GM06990 (cell line): ENCODE results near the gene STOM.

Experiments used
- DNase-seq: peaks from one replicate; pipeline ENCODE4 v3.0.0-alpha.2; 2011; ENCODE audit not compliant: insufficient read length; ENCODE audit errors: extremely low read depth
- H3K27me3 ChIP-seq: replicated peaks from 2 replicates; pipeline ENCODE4 v1.6.0; 2011; ENCODE audit warnings: low read length; ENCODE audit not compliant: control insufficient read depth, insufficient read depth
- H3K36me3 ChIP-seq: 2 replicates; pipeline ENCODE4 v1.5.1; 2011; ENCODE audit warnings: low read length; ENCODE audit not compliant: control insufficient read depth, insufficient read depth
- H3K4me3 ChIP-seq: replicated peaks from 2 replicates; pipeline ENCODE4 v1.5.1; 2011; ENCODE audit warnings: low read depth, mild to moderate bottlenecking, control low read depth, low read length
- CTCF ChIP-seq: IDR thresholded peaks from 2 replicates; pipeline ENCODE4 v1.5.1; 2011; ENCODE audit warnings: low read length, control low read depth, mild to moderate bottlenecking, inconsistent platforms; ENCODE audit not compliant: insufficient read depth, poor library complexity, severe bottlenecking

The STOM gene

GRCh38 chr9:121316852-121317373 lies 53.1 kb downstream of the STOM start:
- H3K36me3 ChIP-seq, result no peaks in the 10 kb centered on the region
- TF ChIP-seq CTCF, result no peak
- no peak for DNase-seq
- H3K4me3 ChIP-seq, result no peak overlapping the region
- H3K27me3 ChIP-seq, result no peaks in the 10 kb centered on the region

DNA sequence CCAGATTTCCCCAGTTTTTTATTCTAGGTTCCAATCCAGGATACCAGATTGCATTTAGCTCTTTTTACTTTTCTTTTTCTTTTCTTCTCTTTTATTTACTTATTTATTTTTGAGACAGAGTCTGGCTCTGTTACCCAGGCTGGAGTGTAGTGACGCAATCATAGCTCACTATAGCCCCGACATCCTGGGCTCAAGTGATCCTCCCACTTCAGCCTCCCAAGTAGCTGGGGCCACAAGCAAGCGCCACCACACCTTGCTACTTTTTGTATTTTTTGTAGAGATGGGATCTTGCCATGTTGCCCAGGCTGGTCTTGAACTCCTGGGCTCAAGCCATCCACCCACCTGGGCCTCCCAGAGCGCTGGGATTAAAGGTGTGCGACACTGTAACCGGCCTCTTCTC lies 53.7 kb downstream of the STOM start:
- Histone ChIP-seq H3K4me3 (no peak overlapping the region), H3K27me3 (no peaks in the 10 kb centered on the region), H3K36me3 (no peaks in the 10 kb centered on the region)
- no peak for DNase-seq
- TF ChIP-seq CTCF, result no peak

- TF ChIP-seq CTCF, result no peak
- DNase-seq, result no peak
- no peak overlapping the region for H3K4me3 ChIP-seq
- H3K36me3 ChIP-seq, result no peaks in the 10 kb centered on the region
- H3K27me3 ChIP-seq, result no peaks in the 10 kb centered on the region
These were observed 56.4 kb downstream of the STOM start for GRCh38 chr9:121313458-121314152.

DNA sequence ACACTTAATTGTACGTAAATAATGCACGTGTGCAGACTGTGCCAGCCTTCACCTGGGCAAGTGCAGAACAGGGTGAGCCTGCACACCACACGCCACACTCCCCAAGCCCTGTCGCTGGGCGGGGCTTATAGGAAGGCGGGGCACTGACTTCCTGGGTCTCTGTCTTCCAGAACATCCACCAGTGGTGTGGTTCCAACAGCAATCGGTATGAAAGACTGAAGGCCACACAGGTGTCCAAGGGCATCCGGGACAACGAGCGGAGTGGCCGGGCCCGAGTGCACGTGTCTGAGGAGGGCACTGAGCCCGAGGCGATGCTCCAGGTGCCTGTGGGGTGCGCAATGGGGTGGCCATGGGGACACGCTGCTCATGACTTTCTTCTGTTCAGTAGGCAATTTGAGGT lies 57.9 kb downstream of the STOM start:
- TF ChIP-seq CTCF, result no peak
- H3K36me3 ChIP-seq, result no peaks in the 10 kb centered on the region

GRCh38 chr9:121310571-121310970 lies 59.5 kb downstream of the STOM start:
- no peak for TF ChIP-seq CTCF

More for the DNA sequence above, 57.9 kb downstream of the STOM start:
- Histone ChIP-seq H3K27me3 (no peaks in the 10 kb centered on the region), H3K4me3 (no peak overlapping the region)
- DNase-seq, result no peak

More at GRCh38 chr9:121310571-121310970, 59.5 kb downstream of the STOM start:
- Histone ChIP-seq H3K36me3 (no peaks in the 10 kb centered on the region), H3K27me3 (no peaks in the 10 kb centered on the region), H3K4me3 (no peak overlapping the region)
- DNase-seq, result no peak
